GM11168 (cell line): Measurements from ENCODE around the gene TMEM196.
"Not testable (repeated sequence)": the region's sequence is repeated elsewhere in the genome, so short reads cannot be mapped to it uniquely, and the experiment has no call there.

Experiments
- in situ Hi-C: fragments of 300-500 bp; cut with MboI; formaldehyde crosslinking; loops from one replicate; pipeline ENCODE4 v1.12.0; 2022; ENCODE audit warnings: low sequenced_read_pairs; ENCODE audit not compliant: unreplicated experiment

TMEM196 gene

GRCh38 chr7:19708397-19709248 is 64.8 kb downstream of the TMEM196 start, which contains the start of gene POLR1F:
Gene POLR1F (minus strand): TSS chr7:19709037. CDS start chr7:19709016, 21 bp downstream.
- in situ Hi-C loops: no loop called here

GRCh38 chr7:19707240-19707639 is 66.2 kb downstream of the TMEM196 start:
- in situ Hi-C loops: no loop called here

GRCh38 chr7:19705663-19706062 is 67.8 kb downstream of the TMEM196 start:
- in situ Hi-C loops: no loop called here

- in situ Hi-C loops: no loop called here
Observed at GRCh38 chr7:19701471-19701870, 71.9 kb downstream of the TMEM196 start.

GRCh38 chr7:19700936-19701335 is 72.5 kb downstream of the TMEM196 start:
- in situ Hi-C loops: no loop called here

DNA sequence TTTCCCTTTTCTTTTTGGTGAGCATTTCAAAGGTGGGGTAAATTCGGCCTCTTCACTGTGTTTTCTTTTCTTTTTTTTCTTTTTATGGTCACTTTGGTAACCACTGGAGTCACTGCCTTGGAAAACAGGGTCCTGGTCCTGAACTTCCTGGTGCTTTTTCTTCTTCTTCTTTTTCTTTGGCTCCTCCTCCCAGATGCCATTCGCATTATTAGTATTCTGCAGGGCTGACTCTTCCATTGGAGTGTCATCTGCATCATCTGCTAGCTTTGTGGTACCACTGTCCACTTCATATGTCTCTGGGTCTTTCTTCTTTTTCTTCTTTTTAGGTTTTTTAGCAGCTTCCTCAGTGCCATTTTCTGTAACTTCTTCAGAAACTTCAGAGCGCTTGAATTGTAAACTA is 75.1 kb downstream of the TMEM196 start:
- in situ Hi-C loops: no loop called here

DNA sequence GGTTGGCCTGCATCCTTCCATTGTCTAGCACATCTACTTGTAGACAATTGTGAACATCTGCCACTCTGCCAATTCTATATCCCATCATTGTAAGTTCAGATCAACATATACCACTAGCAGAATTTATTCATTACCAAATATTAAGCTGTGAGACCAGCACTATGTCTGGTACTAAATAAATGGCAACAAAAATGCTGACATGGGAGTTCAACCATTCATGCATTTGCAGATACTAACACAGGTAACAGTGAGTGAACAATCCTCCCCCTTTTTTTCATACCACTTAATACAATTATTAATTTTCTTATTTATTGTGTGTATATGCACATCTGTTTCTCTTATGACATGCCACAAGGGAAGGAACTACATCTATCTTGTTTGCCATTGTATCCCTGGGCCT is 76.5 kb downstream of the TMEM196 start:
- in situ Hi-C loops: no loop called here

DNA sequence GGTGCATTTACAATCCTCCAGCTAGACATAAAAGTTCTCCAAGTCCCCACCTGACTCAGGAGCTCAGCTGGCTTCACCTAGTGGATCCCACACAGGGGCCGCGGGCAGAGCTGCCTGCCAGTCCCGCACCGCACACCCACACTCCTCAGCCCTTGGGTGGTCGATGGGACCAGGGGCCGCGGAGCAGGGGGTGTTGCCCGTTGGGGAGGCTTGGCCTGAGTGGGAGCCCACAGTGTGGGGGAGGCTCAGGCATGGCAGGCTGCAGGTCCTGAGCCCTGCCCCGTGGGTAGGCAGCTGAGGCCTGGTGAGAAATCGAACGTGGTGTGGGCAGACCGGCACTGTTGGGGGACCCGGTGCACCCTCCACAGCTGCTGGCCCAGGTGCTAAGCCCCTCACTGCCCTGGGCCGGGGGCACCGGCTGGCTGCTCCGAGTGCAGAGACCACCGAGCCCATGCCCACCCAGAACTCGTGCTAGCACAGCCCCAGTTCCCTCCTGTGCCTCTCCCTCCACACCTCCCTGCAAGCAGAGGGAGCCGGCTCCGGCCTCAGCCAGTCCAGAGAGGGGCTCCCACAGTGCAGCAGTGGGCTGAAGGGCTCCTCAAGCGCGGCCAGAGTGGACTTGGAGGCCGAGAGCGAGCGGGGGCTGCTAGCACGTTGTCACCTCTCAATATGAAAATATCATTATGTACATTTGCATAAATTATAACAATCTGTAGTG is 81.1 kb downstream of the TMEM196 start:
- in situ Hi-C loops: no loop called here

DNA sequence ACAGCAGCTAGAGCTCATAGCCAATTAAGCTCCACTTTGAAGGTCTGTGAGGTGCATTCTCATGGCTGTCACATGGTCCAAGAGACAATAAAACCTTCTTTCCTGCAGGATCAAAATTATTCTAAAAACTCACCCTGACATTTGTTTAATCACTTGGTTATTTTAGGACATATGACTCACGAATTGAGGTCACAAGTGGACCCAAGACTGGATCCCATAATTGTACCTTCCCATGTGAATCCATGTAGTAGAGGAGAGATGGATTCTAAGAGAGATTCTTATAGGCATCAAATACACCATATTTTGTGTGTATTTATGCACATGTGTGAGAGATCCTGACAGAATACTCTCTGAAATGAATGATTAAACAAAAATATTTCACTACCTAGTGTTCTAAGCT is 82.7 kb downstream of the TMEM196 start:
- in situ Hi-C loops: no loop called here

- in situ Hi-C loops: not testable (repeated sequence)
Observed at GRCh38 chr7:19689130-19689529, 84.3 kb downstream of the TMEM196 start.

- in situ Hi-C loops: no loop called here
Observed at GRCh38 chr7:19681596-19681995, 91.8 kb downstream of the TMEM196 start.

GRCh38 chr7:19677180-19677579 is 96.2 kb downstream of the TMEM196 start:
- in situ Hi-C loops: no loop called here

DNA sequence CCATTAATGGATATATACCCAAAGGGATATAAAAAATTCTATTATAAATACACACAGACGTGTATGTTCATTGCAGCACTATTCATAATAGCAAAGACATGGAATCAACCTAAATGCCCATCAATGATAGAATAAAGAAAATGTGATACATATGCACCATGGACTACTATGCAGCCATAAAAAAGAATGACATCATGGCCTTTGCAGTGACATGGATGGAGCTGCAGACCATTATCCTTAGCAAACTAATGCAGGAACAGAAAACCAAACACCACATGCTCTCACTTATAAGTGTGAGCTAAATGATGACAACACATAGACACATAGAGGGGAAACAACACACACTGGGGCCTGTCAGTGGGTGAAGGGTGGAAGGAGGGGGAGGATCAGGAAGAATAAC is 97.6 kb downstream of the TMEM196 start:
- in situ Hi-C loops: no loop called here

- in situ Hi-C loops: no loop called here
Observed at GRCh38 chr7:19674266-19674960, 99.0 kb downstream of the TMEM196 start.

DNA sequence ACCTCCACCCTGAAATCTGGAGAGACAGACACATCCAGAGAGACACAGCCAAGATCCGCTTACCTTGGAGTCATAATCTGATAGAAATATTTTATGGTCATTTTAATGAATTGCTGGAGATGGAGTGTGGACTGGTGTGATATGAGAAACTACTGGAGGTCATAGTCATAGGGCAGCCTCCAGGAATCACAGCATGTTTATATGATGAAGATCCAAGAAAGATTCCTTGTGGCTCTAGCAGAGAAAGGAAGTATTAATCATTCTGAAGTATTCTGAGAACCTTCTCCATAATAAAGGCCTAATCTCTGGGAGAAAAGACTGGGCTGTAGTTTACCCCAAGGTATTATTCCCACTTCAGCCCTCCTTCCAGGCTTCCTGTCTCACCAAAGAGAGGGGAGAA is 102.6 kb downstream of the TMEM196 start:
- in situ Hi-C loops: no loop called here
